A673 (cell line): ENCODE results near the gene MYO1D. TPM values are rescaled to one million over a fixed set of nuclear protein-coding genes. Genes with fewer than 3 reads are reported as not detected.

Source experiments
- BruUV-seq: library from RNA; stranded (reverse); fragments of 400-500 nt; replicated peaks from 2 replicates; lab custom pipeline; 2021; lab: Mats Ljungman, UMichigan
- CTCF ChIA-PET: fragments of 300-600 bp; sonication (Branson Sonifier 250); formaldehyde crosslinking; loops from one replicate; lab custom pipeline; 2022; ENCODE audit warnings: antibody characterized with exemption; lab: Charles Lee
- POLR2A ChIA-PET: fragments of 300-600 bp; sonication (Branson Sonifier 250); formaldehyde crosslinking; loops from one replicate; lab custom pipeline; 2022; ENCODE audit warnings: antibody characterized with exemption; ENCODE audit not compliant: low non-redundant PET; lab: Charles Lee
- DNase-seq: peaks from one replicate; pipeline ENCODE4 v3.0.0-alpha.2; 2015; ENCODE audit warnings: low spot score
- H3K27ac ChIP-seq: fragments of 200-600 bp; sonication (generic); 2 replicates; pipeline ENCODE4 v1.5.1; 2016; ENCODE audit warnings: mixed run types, low read depth, mild to moderate bottlenecking, mixed read lengths, antibody characterized with exemption, low read length; ENCODE audit not compliant: poor library complexity, severe bottlenecking
- H3K27me3 ChIP-seq: fragments of 200-600 bp; sonication (generic); replicated peaks from 2 replicates; pipeline ENCODE4 v1.6.1; 2017; ENCODE audit warnings: mixed run types, low read depth, mild to moderate bottlenecking, mixed read lengths, antibody characterized with exemption, low read length; ENCODE audit not compliant: insufficient read depth, poor library complexity
- H3K36me3 ChIP-seq: fragments of 200-600 bp; sonication (generic); 2 replicates; pipeline ENCODE4 v1.6.1; 2016; ENCODE audit warnings: mixed run types, mild to moderate bottlenecking, mixed read lengths, antibody characterized with exemption, low read length; ENCODE audit not compliant: insufficient read depth, poor library complexity, severe bottlenecking
- H3K4me1 ChIP-seq: fragments of 200-600 bp; sonication (generic); 2 replicates; pipeline ENCODE4 v1.6.1; 2017; ENCODE audit warnings: mixed run types, mild to moderate bottlenecking, mixed read lengths, antibody characterized with exemption, low read length; ENCODE audit not compliant: insufficient read depth, poor library complexity, severe bottlenecking
- H3K4me3 ChIP-seq: fragments of 200-600 bp; sonication (generic); 2 replicates; pipeline ENCODE4 v1.5.1; 2016; ENCODE audit warnings: low read depth, mixed run types, mild to moderate bottlenecking, mixed read lengths, low read length; ENCODE audit not compliant: poor library complexity, severe bottlenecking
- H3K9me3 ChIP-seq: fragments of 200-600 bp; sonication (generic); 2 replicates; pipeline ENCODE4 v1.6.1; 2016; ENCODE audit warnings: mixed run types, low read depth, mild to moderate bottlenecking, mixed read lengths, antibody characterized with exemption, low read length; ENCODE audit not compliant: poor library complexity, severe bottlenecking
- CTCF ChIP-seq: fragments of 300-800, 200-600 bp; sonication (generic); conservative IDR thresholded peaks from 2 replicates; pipeline ENCODE4 v1.5.1; 2017; ENCODE audit warnings: low read depth, mild to moderate bottlenecking, antibody characterized with exemption, low read length, moderate library complexity, mixed read lengths
- EZH2 ChIP-seq: fragments of 200-600 bp; sonication (generic); IDR thresholded peaks from 2 replicates; pipeline ENCODE4 v1.6.1; 2017; ENCODE audit warnings: borderline replicate concordance, low read depth, mild to moderate bottlenecking, mixed read lengths, antibody characterized with exemption, low read length; ENCODE audit not compliant: poor library complexity, severe bottlenecking
- intact Hi-C: fragments of 100-400 bp; cut with micrococcal nuclease; formaldehyde crosslinking; loops from one replicate; pipeline ENCODE4 v1.10.0; 2022; ENCODE audit not compliant: unreplicated experiment
- total RNA-seq: library from RNA; stranded (reverse); gene quantifications from 2 replicates; pipeline ENCODE4 v1.2.3, GENCODE V29; 2021

Gene MYO1D
- total RNA-seq, 1 experiment from 2014 or later, result 10.4 TPM

GRCh38 chr17:32463304-32463703 is 413.6 kb downstream of the MYO1D start:
- H3K4me1 ChIP-seq, result no peaks in the 10 kb centered on the region
- POLR2A ChIA-PET, result no interaction called here
- H3K9me3 ChIP-seq, result no peaks in the 10 kb centered on the region
- intact Hi-C loops, result no loop called here
- peaks cover 52% of the 10 kb centered on the region for H3K36me3 ChIP-seq
- H3K27ac ChIP-seq, result no peak overlapping the region
- DNase-seq, result no peak
- no peaks in the 10 kb centered on the region for H3K27me3 ChIP-seq
- H3K4me3 ChIP-seq, result no peak overlapping the region
- CTCF ChIA-PET, result interaction anchor here (1.6 kb wide), 1 partner anchor 19 kb away, joined by 4 read pairs; the partner anchor contains the start of gene PSMD11
- TF ChIP-seq EZH2 (no peak), CTCF (no peak)
- BruUV-seq, result no TSS peak

GRCh38 chr17:32461853-32462617 is 414.9 kb downstream of the MYO1D start:
- Histone ChIP-seq H3K27me3 (no peaks in the 10 kb centered on the region), H3K4me3 (no peak overlapping the region), H3K36me3 (peaks cover 46% of the 10 kb centered on the region), H3K27ac (no peak overlapping the region), H3K4me1 (no peaks in the 10 kb centered on the region), H3K9me3 (no peaks in the 10 kb centered on the region)
- ChIA-PET POLR2A (no interaction called here), CTCF (interaction anchor here (0.6 to 1.6 kb wide), 2 partner anchors 18 to 209 kb away, joined by 4 read pairs; partner anchors contain the start of gene PSMD11)
- DNase-seq, result peak; percentile 49
- peak; percentile 56 for TF ChIP-seq CTCF
- no peak for TF ChIP-seq EZH2
- BruUV-seq, result no TSS peak
- intact Hi-C loops, result loop anchor here (1.0 kb wide), 1 partner anchor 293 kb away; no protein-coding TSS in a partner anchor

GRCh38 chr17:32461498-32461852 is 415.4 kb downstream of the MYO1D start:
- H3K36me3 ChIP-seq, result peaks cover 49% of the 10 kb centered on the region
- intact Hi-C loops, result loop anchor here (1.0 kb wide), 1 partner anchor 294 kb away; no protein-coding TSS in a partner anchor
- BruUV-seq, result no TSS peak

More at GRCh38 chr17:32461498-32461852, 415.4 kb downstream of the MYO1D start:
- Histone ChIP-seq H3K4me1 (no peaks in the 10 kb centered on the region), H3K27ac (no peak overlapping the region), H3K9me3 (no peaks in the 10 kb centered on the region), H3K27me3 (no peaks in the 10 kb centered on the region), H3K4me3 (no peak overlapping the region)
- no peak for DNase-seq
- POLR2A ChIA-PET, result no interaction called here
- CTCF ChIA-PET, result interaction anchor here (0.6 kb wide), 1 partner anchor 208 kb away, joined by 4 read pairs; no protein-coding TSS in a partner anchor
- TF ChIP-seq CTCF, result no peak; the same call in 1 of the 2 replicates
- TF ChIP-seq EZH2, result no peak
